GM19025 (cell line): ENCODE results near the gene TPRG1.

Source experiments
- ATAC-seq: cut with Tn5 transposase; IDR thresholded peaks from one replicate; pipeline ENCODE4 v1.9.1; 2021; ENCODE audit warnings: mild to moderate bottlenecking, low read depth, moderate library complexity; ENCODE audit not compliant: unreplicated experiment

TPRG1 gene, protein sequence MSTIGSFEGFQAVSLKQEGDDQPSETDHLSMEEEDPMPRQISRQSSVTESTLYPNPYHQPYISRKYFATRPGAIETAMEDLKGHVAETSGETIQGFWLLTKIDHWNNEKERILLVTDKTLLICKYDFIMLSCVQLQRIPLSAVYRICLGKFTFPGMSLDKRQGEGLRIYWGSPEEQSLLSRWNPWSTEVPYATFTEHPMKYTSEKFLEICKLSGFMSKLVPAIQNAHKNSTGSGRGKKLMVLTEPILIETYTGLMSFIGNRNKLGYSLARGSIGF

DNA sequence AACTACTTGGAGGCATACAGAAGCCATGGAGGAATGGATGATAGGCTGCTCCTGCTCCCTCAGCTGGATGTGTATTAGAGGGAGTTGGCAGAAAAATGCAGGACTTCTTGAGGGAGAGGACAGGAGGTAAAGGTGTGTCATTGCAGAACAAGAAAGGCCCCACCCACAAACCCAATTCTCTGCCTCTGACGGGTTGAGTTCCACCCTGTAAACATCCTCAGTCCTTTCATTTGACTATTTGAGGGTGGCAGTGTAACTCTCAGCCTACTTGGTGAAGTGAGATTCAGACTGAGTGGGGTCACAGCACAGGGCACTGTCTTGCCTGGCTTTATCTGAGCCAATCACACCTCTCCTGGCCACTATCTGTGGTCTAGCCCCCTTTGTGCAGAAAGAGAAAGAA is at the start of gene TPRG1:
Gene TPRG1, plus strand, starts transcription at position 265 of the 400 bp plus-strand sequence. CDS start 35,414 bp downstream, outside the sequence.
- no peak for ATAC-seq

DNA sequence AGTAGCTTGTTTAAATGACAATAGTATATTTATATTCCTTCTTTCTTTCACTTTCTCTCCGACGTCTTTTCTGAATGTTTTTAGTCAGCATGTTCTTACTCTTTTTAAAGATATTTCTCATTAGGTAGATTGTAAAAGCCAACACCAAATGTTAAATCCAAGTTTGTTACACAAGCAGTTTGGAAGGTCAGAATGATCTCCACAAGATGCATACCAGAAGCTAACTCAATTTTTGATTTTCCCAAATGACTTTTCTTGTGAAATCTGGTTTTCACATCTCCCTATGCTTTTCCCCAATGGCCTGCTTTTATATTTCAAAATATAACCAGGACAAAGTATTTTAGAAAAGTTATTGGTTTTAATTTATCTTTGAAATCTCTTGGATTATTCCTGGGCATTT is 49.7 kb upstream of the TPRG1 start:
- ATAC-seq: no peak

DNA sequence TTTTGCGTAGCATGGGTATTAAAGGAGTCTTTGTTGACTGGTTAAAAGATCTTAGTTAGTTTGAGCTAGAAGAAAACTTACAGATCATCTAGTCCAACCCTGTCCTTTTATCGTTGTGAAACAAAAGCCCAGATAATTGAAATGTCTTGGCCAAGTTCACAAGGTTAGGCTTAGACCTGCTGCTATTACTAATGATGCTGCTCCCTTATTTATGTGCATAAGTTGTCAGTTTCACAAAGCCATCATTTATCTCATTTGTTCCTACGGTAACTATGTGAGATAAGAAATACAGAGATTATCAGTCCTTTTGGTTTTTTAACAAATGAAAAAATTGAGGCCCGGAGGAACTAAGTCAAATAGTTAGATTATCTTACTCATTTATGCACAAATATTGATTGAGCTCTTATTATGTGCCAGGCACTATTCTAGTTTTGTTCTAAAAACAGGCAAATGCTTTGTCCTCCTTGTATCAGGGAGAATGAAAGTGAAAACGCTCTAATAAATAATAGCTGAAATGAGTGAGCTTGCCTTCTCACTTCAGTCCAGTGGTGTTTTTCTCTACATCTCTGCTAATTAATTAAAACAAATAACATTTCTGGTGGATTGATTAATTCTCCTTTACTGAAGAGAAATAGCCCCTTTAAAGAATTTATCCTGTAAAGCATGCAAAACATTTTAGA is 49.1 kb upstream of the TPRG1 start:
- no peak for ATAC-seq

DNA sequence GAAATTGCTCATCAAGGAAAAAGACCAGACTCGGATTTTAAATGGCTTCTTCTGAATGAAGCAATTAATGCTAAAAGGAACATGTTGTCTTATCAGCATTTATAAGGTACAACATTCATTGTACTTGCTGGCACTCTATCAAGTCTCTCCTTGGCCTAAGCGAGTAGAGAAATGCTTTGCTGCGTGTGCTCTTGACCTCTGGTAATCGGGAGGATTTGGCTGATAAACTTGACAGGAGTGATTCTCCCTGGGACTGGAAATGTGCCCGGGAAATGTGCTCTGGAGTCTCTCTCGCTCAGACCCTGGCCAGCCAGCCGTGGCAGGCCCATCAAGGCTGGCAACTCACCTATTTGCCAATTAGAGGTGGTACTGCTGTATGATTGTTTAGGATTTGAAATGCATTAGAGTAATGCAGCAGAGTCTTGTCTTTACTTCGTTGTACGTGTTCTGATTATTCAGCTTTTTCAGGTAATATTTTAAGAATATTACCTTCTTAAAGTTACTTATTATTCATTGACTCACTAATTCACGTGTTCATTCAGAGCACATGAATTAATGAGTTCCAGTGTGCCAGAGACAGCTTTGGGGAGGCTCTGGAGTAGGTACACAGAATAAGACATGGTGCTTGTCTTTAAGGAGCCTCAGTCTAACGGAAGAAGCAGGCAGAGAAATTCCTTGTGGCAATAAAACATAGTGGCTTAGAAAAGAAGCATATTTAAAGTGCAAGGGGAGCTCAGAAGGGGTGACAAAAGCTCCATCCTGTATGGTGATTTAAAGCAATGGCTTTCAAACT is 48.0 kb upstream of the TPRG1 start:
- no peak for ATAC-seq

DNA sequence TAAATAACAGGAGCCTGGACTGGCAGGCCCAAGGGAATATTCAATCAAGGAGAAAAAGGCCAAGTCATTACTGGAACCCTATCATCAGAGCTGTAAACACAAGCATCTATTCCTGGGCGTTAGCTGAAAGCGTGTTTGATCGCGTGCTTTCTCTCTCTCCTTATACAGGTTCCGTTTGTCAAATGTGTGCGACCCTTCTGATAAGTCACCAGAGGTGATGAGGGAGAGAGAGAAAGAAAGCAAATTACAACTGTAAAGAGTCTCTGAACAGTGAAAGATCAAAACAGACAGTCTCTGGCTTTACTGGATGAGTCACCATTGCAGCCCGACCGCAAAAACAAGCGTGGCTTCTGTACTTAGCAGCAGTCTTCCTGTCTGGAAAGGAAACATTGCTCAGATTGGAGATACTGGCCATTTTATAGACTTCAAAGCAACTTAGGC is 39.5 kb upstream of the TPRG1 start:
- ATAC-seq: no peak

DNA sequence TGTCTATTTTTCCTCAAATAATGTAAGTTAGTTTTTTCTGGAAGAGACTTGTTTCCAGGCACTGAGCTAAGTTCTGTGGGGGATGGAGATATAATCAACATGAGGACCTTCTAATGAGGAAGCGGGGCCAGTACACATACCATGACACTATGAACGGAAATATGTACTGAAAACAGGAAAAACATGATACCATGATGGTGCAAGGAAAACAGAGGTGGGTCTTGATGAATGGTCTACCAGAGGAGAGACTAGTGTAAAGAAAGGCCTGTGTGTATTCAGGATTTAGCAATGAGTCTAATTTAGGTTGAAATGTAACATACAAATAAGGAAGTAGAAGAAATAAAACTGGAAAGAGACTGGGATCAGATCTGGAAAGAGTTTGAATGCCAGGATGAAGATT is 38.9 kb upstream of the TPRG1 start:
- no peak for ATAC-seq

DNA sequence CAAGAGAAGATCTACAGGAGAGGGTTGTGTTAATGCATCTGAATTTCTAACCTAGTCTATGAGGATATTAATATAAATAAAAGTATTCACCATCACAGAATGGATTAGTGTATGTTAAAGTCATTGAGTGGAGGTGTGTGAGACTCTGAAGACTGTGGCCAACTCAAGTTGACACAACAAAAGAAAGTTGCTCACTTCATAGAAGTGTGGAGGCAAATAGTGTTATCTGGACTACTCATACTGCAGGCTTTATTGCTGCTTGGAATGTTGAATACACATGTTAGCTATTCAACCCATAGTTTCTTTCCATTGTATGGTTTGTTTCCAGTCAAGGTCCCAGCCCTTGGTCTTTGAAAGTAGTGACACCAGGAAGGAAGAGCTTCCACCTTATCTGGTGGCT is 38.0 kb upstream of the TPRG1 start:
- no peak for ATAC-seq

DNA sequence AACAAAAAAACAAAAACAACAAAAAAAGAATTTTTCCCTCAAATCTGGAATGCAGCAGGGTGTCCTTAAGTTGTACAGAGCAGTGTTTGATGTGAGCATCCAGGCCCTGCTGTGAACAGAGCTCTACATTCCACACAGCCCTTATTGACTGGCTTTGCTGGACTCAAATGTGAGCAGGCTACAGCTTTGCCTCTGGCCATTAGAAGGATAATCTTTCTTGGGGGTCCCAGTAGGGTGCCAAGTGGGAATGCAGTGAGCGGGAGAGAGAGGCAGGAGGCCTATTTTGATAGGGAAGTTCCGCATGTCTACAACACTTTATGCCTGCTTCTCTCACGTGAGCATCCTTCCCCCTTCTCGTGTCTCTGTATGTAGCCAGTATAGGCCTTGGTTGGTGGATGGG is 34.4 kb upstream of the TPRG1 start:
- ATAC-seq: no peak

DNA sequence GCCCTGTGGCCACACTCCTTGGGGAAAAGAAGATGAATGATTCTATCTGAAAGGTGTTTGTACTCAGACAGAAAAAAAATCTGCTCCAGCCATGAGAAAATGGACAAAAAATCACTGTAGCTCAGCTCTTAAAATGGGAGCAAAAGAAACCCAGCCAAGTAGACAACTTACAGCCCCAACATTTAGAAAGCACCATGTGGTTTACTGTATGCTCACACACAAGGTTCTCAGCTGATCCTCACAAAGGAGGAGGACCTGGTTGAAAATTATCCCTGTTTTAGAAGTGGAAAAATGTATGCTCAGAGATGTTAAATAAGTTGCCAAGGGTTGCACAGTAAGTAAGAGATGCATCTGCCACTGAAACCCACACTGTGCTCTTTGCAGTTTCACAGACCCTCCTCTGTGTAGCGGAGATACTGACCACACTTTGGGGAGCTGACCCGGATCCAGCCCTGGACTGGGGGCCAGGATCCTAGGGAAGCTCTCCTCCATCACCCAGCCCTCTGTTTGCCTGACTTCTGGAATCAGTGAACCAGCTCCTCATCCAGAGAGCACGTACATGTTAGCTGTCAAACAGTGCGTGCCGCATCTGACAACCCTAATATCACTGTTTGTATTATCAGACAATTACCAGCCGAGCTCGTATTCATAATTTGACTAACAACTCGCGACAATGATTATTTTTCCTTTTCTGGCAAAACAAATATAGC is 32.7 kb upstream of the TPRG1 start:
- no peak for ATAC-seq

DNA sequence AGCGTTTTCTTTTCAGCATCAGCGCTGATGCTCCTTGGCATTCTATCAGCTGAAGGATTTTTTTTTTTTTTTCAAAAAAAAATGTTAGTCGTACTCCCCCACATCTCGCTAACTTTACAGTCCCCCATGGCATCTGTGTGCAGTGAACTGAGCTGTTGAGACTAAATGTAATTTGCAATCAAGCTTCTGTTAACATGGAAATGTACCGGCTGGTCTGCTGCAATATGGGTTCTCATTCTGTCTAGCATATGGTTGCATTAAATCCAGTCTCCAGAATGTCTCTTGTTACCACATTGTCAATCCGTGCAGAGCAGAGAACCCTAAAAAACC is 32.2 kb upstream of the TPRG1 start:
- ATAC-seq: no peak

DNA sequence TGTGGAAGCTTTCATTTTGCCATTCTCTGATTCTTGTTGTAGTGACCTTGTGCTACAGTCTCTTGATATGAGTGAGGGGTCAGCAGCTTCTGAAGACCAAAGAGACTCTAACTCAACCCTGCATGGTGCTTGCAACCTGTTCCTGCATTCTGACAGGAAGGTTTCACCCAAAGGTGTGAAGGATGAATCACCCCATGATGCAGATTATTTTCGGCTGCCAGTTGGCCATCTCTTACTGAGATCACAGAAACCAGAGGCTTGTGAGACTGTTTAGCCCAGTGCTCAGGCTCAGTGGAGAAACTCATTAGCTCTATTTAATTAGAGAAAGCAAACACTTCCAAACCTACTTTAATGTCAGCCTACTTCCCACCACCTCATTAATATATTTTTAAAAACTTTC is 29.2 kb upstream of the TPRG1 start:
- no peak for ATAC-seq

DNA sequence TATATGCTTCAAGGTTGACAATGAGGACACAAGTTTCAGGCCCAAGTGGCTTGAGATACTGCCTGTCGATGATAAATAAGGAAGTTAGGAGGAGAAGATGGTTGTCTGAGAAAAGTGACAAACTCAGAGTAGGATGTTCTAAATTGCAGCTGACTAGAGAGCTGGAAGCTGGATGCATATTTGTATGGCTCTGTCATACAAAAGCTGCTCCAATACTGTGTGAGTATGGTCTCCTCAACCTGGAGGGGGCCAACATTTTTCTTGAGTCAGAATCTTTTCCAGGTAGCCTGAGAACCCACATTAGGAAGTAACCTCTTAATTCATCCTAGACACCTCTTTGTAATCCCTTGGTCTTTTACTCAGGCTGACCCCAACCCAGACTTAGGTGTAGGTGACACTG is 28.4 kb upstream of the TPRG1 start:
- ATAC-seq: no peak

DNA sequence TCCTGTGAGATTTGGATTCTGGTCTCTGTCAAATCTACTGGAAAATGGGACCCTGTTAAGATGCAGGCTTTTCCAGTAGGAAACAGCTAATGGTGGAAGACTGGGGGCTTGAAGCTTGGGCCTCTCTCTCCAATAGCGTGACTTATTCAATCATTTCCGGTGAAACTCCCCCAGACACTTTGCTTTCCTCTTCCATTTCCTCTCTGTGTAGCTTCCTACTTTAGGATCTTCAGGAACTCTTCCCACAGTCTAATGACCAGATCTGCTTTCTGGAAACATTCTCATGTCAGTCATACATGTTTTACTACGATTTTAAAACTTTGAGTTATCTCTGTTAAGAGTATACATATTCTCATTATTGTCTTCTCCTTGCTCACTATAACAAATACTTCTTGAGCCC is 28.0 kb upstream of the TPRG1 start:
- ATAC-seq: no peak

DNA sequence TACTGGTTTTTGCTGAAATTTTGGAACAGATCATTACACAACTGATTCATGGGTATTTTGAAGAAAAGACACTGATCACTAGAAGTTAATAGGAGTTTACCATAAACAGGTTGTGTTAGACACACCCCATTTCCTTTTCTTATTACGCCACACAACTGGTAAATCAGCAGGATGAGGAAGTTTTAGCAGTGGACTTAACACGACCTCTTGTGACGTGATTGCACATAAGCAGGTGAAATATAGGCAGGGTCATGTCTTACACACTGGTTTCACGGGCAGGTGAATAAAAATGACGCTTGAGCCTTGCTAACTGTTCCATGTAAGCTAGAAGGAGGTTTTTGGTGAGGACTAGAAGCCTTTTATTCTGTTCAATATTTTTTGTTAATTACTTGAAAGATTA is 27.1 kb upstream of the TPRG1 start:
- ATAC-seq: no peak

DNA sequence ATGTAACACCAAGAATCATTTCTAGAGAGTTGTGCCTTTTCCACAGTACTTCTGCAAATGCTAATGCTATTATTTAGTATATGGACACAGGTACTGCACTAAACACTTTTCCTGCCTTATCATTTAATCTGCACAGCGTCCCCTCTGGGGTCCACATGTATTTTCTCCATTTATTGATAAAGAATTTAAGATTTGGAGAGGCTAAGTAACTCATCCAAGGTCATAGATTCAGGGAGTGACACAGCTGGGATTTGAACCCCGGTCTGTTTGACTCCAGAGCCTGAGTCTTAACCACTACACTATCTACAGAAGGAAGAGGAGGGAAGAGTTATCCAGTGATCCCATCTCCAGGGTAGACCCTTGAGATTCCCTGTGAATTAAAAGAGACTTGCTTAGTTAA is 24.9 kb upstream of the TPRG1 start:
- no peak for ATAC-seq

DNA sequence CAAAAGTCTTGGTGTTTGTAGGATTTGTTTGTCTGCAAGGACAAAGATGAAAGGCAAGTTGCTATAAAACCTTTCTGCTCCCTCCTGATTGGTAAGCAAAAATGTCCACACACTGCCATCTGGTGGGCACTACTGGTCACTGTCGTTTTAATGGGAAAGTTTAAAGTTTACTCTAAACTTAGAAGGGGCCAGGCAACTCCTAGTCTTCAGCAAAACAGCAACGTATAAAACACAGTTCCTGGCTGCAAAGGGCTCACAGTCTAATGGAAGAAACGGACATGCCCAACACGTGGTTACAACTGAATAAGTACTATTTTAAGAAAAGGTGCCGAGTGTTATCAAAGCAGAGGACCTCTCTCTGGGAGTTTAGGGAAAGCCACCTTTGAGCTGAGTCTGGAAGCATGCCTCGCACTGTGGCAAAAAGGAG is 23.7 kb upstream of the TPRG1 start:
- ATAC-seq: no peak

DNA sequence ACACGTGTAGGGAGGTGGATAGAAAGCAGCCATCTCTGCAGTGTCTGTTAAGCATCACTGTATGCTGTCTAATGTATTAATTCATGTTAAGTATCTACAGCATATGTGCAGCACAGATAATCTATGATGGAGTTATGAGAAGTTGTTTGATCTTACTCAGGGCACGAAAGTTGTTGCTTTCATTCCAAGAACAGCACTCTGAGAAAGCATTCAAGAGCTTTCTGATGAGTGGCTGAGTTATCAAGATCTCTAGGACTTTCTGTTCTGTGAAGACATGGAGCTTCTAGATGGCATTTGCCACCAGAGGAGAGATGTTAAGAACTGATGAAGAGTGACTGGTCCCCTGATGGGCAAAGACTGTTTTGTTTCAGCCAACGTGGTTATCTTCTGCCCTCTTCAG is 22.6 kb upstream of the TPRG1 start:
- no peak for ATAC-seq

DNA sequence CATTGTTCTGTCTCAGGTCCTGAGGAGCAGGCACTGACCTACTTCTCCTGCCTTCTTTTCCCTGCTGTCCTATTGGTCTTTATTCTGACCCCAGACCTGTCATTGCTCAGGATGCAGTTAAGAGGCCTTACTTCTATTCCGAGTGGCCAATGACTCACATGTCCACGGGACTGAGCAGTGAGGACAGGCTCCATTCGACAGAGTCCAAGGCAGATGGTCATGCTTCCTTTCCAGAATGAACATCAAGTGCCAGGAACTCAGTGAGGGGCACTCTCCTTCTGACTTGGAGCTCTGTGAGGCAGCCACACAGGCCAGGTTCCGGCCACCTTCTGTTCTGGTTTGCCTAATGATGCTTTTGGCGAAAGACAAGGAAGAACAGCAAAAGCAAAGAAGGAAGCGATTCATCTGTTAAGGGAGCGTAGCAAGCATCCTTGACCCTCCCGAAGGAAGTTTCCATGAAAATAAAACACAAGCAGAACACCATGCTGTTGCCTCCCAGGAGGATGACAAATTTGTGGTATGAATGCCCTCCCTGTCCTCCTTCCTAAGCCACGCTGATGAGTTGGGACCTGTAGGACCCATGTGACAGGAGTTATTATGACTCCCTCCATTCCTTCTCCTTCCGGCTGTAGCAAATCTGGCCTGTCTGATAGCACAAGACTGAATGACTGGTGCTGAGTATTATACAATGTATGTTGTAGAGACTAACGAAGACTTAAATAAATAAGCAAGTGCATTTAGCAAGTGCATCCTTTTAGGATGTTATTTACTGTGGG is 14.4 kb upstream of the TPRG1 start:
- no peak for ATAC-seq

DNA sequence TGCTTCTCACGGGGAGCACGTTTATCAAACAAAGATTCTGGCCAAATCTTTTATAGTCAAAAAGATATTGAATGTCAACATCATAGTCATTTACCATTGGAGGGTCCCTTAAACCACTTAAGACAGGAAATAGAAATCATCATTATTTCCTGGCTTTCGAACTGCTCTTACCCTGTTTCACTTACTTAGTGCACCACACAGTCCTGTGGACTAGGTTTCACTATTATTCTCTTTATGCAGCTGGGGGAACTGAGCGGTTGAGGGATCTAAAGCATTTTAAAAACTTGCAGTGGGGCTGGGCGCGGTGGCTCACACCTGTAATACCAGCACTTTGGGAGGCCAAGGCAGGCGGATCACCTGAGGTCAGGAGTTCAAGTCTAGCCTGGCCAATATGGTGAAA is 13.7 kb upstream of the TPRG1 start:
- no peak for ATAC-seq
